ENCODE data around the gene DTNBP1.

DTNBP1 gene

GRCh38 chr6:15623276-15624116 is 39.3 kb downstream of the DTNBP1 start:
- DNase-seq (ENCODE audit: low read depth): no peak

- no peak for DNase-seq (ENCODE audit: low read depth)
These were observed 40.6 kb downstream of the DTNBP1 start for GRCh38 chr6:15622045-15622740.

- no peak for DNase-seq (ENCODE audit: low read depth)
These were observed 41.4 kb downstream of the DTNBP1 start for GRCh38 chr6:15621203-15622044.

GRCh38 chr6:15620611-15621010 is 42.2 kb downstream of the DTNBP1 start:
- no peak for DNase-seq (ENCODE audit: low read depth)

GRCh38 chr6:15619330-15619729 is 43.5 kb downstream of the DTNBP1 start:
- DNase-seq (ENCODE audit: low read depth): no peak

GRCh38 chr6:15618685-15619084 is 44.1 kb downstream of the DTNBP1 start:
- DNase-seq (ENCODE audit: low read depth): no peak

GRCh38 chr6:15616261-15616660 is 46.6 kb downstream of the DTNBP1 start:
- no peak for DNase-seq (ENCODE audit: low read depth)

- no peak for DNase-seq (ENCODE audit: low read depth)
These were observed 47.0 kb downstream of the DTNBP1 start for GRCh38 chr6:15615802-15616201.

GRCh38 chr6:15614277-15614676 is 48.6 kb downstream of the DTNBP1 start:
- DNase-seq (ENCODE audit: low read depth): no peak

GRCh38 chr6:15608396-15608795 is 54.4 kb downstream of the DTNBP1 start:
- no peak for DNase-seq (ENCODE audit: low read depth)

- DNase-seq (ENCODE audit: low read depth): no peak
These were observed 55.2 kb downstream of the DTNBP1 start for GRCh38 chr6:15607603-15608002.

GRCh38 chr6:15606347-15606746 is 56.5 kb downstream of the DTNBP1 start:
- no peak for DNase-seq (ENCODE audit: low read depth)

GRCh38 chr6:15604843-15605242 is 58.0 kb downstream of the DTNBP1 start:
- no peak for DNase-seq (ENCODE audit: low read depth)

- DNase-seq (ENCODE audit: low read depth): no peak
These were observed 60.7 kb downstream of the DTNBP1 start for GRCh38 chr6:15602154-15602553.

GRCh38 chr6:15598273-15598798 is 64.5 kb downstream of the DTNBP1 start:
- DNase-seq (ENCODE audit: low read depth): no peak

GRCh38 chr6:15596186-15596896 is 66.5 kb downstream of the DTNBP1 start:
- DNase-seq (ENCODE audit: low read depth): no peak

- DNase-seq (ENCODE audit: low read depth): no peak
These were observed 67.2 kb downstream of the DTNBP1 start for GRCh38 chr6:15595461-15596173.

GRCh38 chr6:15594512-15595259 is 68.1 kb downstream of the DTNBP1 start:
- DNase-seq (ENCODE audit: low read depth): no peak

- no peak for DNase-seq (ENCODE audit: low read depth)
These were observed 69.0 kb downstream of the DTNBP1 start for GRCh38 chr6:15593798-15594197.

GRCh38 chr6:15592610-15593009 is 70.2 kb downstream of the DTNBP1 start:
- DNase-seq (ENCODE audit: low read depth): no peak
